ENCODE measurements around the gene PROC.
"Not testable (repeated sequence)": the region's sequence is repeated elsewhere in the genome, so short reads cannot be mapped to it uniquely, and the experiment has no call there.

Gene PROC

GRCh38 chr2:127439343-127439742 is 21.1 kb downstream of the PROC start:
- Histone ChIP-seq H3K9ac (ENCODE audit: low read depth in 1 of 2, low read length in 2 of 2) (no peak overlapping the region), H3K4me3 (ENCODE audit: low read depth in 1 of 2, low read length in 2 of 2) (no peak overlapping the region), H3K4me1 (ENCODE audit: control insufficient read depth in 1 of 2, insufficient read depth in 2 of 2, low read length in 2 of 2) (peaks cover 0 to 3% of the 10 kb centered on the region in 2 donors), H3K27me3 (ENCODE audit: control insufficient read depth in 1 of 2, insufficient read depth in 2 of 2, low read length in 2 of 2) (no peaks in the 10 kb centered on the region), H3K36me3 (ENCODE audit: control insufficient read depth in 1 of 2, insufficient read depth in 2 of 2, low read length in 2 of 2) (no peaks in the 10 kb centered on the region), H3K9me3 (ENCODE audit: control insufficient read depth in 1 of 2, low read length in 2 of 2) (peaks cover 6% of the 10 kb centered on the region in 2 donors), H3K27ac (ENCODE audit: low read depth, low read length) (no peak overlapping the region)

- no peak overlapping the region for H3K27ac ChIP-seq (ENCODE audit: low read depth, low read length)
- no peaks in the 10 kb centered on the region for H3K36me3 ChIP-seq (ENCODE audit: control insufficient read depth in 1 of 2, insufficient read depth in 2 of 2, low read length in 2 of 2)
- H3K4me3 ChIP-seq (ENCODE audit: low read depth in 1 of 2, low read length in 2 of 2) = no peak overlapping the region
- no peaks in the 10 kb centered on the region for H3K27me3 ChIP-seq (ENCODE audit: control insufficient read depth in 1 of 2, insufficient read depth in 2 of 2, low read length in 2 of 2)
- peaks cover 0 to 6% of the 10 kb centered on the region in 2 donors for H3K9me3 ChIP-seq (ENCODE audit: control insufficient read depth in 1 of 2, low read length in 2 of 2)
- H3K4me1 ChIP-seq (ENCODE audit: control insufficient read depth in 1 of 2, insufficient read depth in 2 of 2, low read length in 2 of 2) = no peaks in the 10 kb centered on the region
- H3K9ac ChIP-seq (ENCODE audit: low read depth in 1 of 2, low read length in 2 of 2) = no peak overlapping the region
These were observed 30.3 kb downstream of the PROC start for GRCh38 chr2:127448526-127448925.

GRCh38 chr2:127449414-127449813 is 31.2 kb downstream of the PROC start:
- peaks cover 0 to 6% of the 10 kb centered on the region in 2 donors for H3K9me3 ChIP-seq (ENCODE audit: control insufficient read depth in 1 of 2, low read length in 2 of 2)
- H3K27me3 ChIP-seq (ENCODE audit: control insufficient read depth in 1 of 2, insufficient read depth in 2 of 2, low read length in 2 of 2) = no peaks in the 10 kb centered on the region
- no peak overlapping the region for H3K27ac ChIP-seq (ENCODE audit: low read depth, low read length)
- no peak overlapping the region for H3K9ac ChIP-seq (ENCODE audit: low read depth in 1 of 2, low read length in 2 of 2)
- no peaks in the 10 kb centered on the region for H3K36me3 ChIP-seq (ENCODE audit: control insufficient read depth in 1 of 2, insufficient read depth in 2 of 2, low read length in 2 of 2)
- H3K4me3 ChIP-seq (ENCODE audit: low read depth in 1 of 2, low read length in 2 of 2) = no peak overlapping the region
- H3K4me1 ChIP-seq (ENCODE audit: control insufficient read depth in 1 of 2, insufficient read depth in 2 of 2, low read length in 2 of 2) = peaks cover 8 to 9% of the 10 kb centered on the region in 2 donors

- Histone ChIP-seq H3K4me3 (ENCODE audit: low read depth in 1 of 2, low read length in 2 of 2) (no peak overlapping the region), H3K4me1 (ENCODE audit: control insufficient read depth in 1 of 2, insufficient read depth in 2 of 2, low read length in 2 of 2) (peaks cover 11% of the 10 kb centered on the region in 2 donors)
These were observed 31.7 kb downstream of the PROC start for GRCh38 chr2:127449898-127450297.

GRCh38 chr2:127451981-127452380 is 33.8 kb downstream of the PROC start:
- Histone ChIP-seq H3K4me3 (ENCODE audit: low read depth in 1 of 2, low read length in 2 of 2) (no peak overlapping the region), H3K36me3 (ENCODE audit: control insufficient read depth in 1 of 2, insufficient read depth in 2 of 2, low read length in 2 of 2) (no peaks in the 10 kb centered on the region), H3K9ac (ENCODE audit: low read depth in 1 of 2, low read length in 2 of 2) (no peak overlapping the region), H3K9me3 (ENCODE audit: control insufficient read depth in 1 of 2, low read length in 2 of 2) (no peaks in the 10 kb centered on the region), H3K27ac (ENCODE audit: low read depth, low read length) (no peak overlapping the region), H3K4me1 (ENCODE audit: control insufficient read depth in 1 of 2, insufficient read depth in 2 of 2, low read length in 2 of 2) (peaks cover 18 to 23% of the 10 kb centered on the region in 2 donors), H3K27me3 (ENCODE audit: control insufficient read depth in 1 of 2, insufficient read depth in 2 of 2, low read length in 2 of 2) (no peaks in the 10 kb centered on the region)

More at GRCh38 chr2:127449898-127450297, 31.7 kb downstream of the PROC start:
- no peaks in the 10 kb centered on the region for H3K36me3 ChIP-seq (ENCODE audit: control insufficient read depth in 1 of 2, insufficient read depth in 2 of 2, low read length in 2 of 2)
- no peak overlapping the region for H3K9ac ChIP-seq (ENCODE audit: low read depth in 1 of 2, low read length in 2 of 2)
- no peak overlapping the region for H3K27ac ChIP-seq (ENCODE audit: low read depth, low read length)
- no peaks in the 10 kb centered on the region for H3K27me3 ChIP-seq (ENCODE audit: control insufficient read depth in 1 of 2, insufficient read depth in 2 of 2, low read length in 2 of 2)
- H3K9me3 ChIP-seq (ENCODE audit: control insufficient read depth in 1 of 2, low read length in 2 of 2) = peaks cover 0 to 4% of the 10 kb centered on the region in 2 donors

GRCh38 chr2:127452423-127452822 is 34.2 kb downstream of the PROC start:
- not testable (repeated sequence) for H3K27ac ChIP-seq (ENCODE audit: low read depth, low read length); H3K4me3 ChIP-seq (ENCODE audit: low read depth in 1 of 2, low read length in 2 of 2)

GRCh38 chr2:127453013-127453391 is 34.8 kb downstream of the PROC start:
- Histone ChIP-seq H3K36me3 (ENCODE audit: control insufficient read depth in 1 of 2, insufficient read depth in 2 of 2, low read length in 2 of 2) (no peaks in the 10 kb centered on the region), H3K9ac (ENCODE audit: low read depth in 1 of 2, low read length in 2 of 2) (no peak overlapping the region), H3K4me1 (ENCODE audit: control insufficient read depth in 1 of 2, insufficient read depth in 2 of 2, low read length in 2 of 2) (peaks cover 23% of the 10 kb centered on the region in 2 donors), H3K9me3 (ENCODE audit: control insufficient read depth in 1 of 2, low read length in 2 of 2) (no peaks in the 10 kb centered on the region), H3K27me3 (ENCODE audit: control insufficient read depth in 1 of 2, insufficient read depth in 2 of 2, low read length in 2 of 2) (no peaks in the 10 kb centered on the region), H3K4me3 (ENCODE audit: low read depth in 1 of 2, low read length in 2 of 2) (no peak overlapping the region), H3K27ac (ENCODE audit: low read depth, low read length) (no peak overlapping the region)

More at GRCh38 chr2:127452423-127452822, 34.2 kb downstream of the PROC start:
- not testable (repeated sequence) for H3K9me3 ChIP-seq (ENCODE audit: control insufficient read depth in 1 of 2, low read length in 2 of 2); H3K36me3 ChIP-seq (ENCODE audit: control insufficient read depth in 1 of 2, insufficient read depth in 2 of 2, low read length in 2 of 2); H3K9ac ChIP-seq (ENCODE audit: low read depth in 1 of 2, low read length in 2 of 2); H3K27me3 ChIP-seq (ENCODE audit: control insufficient read depth in 1 of 2, insufficient read depth in 2 of 2, low read length in 2 of 2)
- peaks cover 20 to 23% of the 10 kb centered on the region in 2 donors for H3K4me1 ChIP-seq (ENCODE audit: control insufficient read depth in 1 of 2, insufficient read depth in 2 of 2, low read length in 2 of 2)

GRCh38 chr2:127453392-127454171 is 35.4 kb downstream of the PROC start:
- Histone ChIP-seq H3K4me3 (ENCODE audit: low read depth in 1 of 2, low read length in 2 of 2) (no peak overlapping the region), H3K4me1 (ENCODE audit: control insufficient read depth in 1 of 2, insufficient read depth in 2 of 2, low read length in 2 of 2) (peaks cover 23% of the 10 kb centered on the region in 2 donors), H3K27ac (ENCODE audit: low read depth, low read length) (no peak overlapping the region), H3K36me3 (ENCODE audit: control insufficient read depth in 1 of 2, insufficient read depth in 2 of 2, low read length in 2 of 2) (no peaks in the 10 kb centered on the region), H3K9me3 (ENCODE audit: control insufficient read depth in 1 of 2, low read length in 2 of 2) (no peaks in the 10 kb centered on the region), H3K9ac (ENCODE audit: low read depth in 1 of 2, low read length in 2 of 2) (no peak overlapping the region), H3K27me3 (ENCODE audit: control insufficient read depth in 1 of 2, insufficient read depth in 2 of 2, low read length in 2 of 2) (no peaks in the 10 kb centered on the region)

GRCh38 chr2:127454595-127455565 is 36.7 kb downstream of the PROC start:
- no peaks in the 10 kb centered on the region for H3K36me3 ChIP-seq (ENCODE audit: control insufficient read depth in 1 of 2, insufficient read depth in 2 of 2, low read length in 2 of 2)
- peaks cover 23% of the 10 kb centered on the region in 2 donors for H3K4me1 ChIP-seq (ENCODE audit: control insufficient read depth in 1 of 2, insufficient read depth in 2 of 2, low read length in 2 of 2)
- peak overlapping the region; percentile 28 to 45 for H3K4me3 ChIP-seq (ENCODE audit: low read depth in 1 of 2, low read length in 2 of 2)
- H3K27me3 ChIP-seq (ENCODE audit: control insufficient read depth in 1 of 2, insufficient read depth in 2 of 2, low read length in 2 of 2) = no peaks in the 10 kb centered on the region
- H3K9me3 ChIP-seq (ENCODE audit: control insufficient read depth in 1 of 2, low read length in 2 of 2) = no peaks in the 10 kb centered on the region
- H3K9ac ChIP-seq (ENCODE audit: low read depth in 1 of 2, low read length in 2 of 2) = peak overlapping the region; percentile 11 to 30
- H3K27ac ChIP-seq (ENCODE audit: low read depth, low read length) = peak overlapping the region; percentile 86
